GM12874 (cell line): ENCODE results near the gene TBC1D22A.

Source experiments
- CTCF ChIP-seq: IDR thresholded peaks from 2 replicates; pipeline ENCODE4 v1.5.1; 2011; ENCODE audit warnings: low read depth, mild to moderate bottlenecking, control low read depth, low read length, moderate library complexity; ENCODE audit not compliant: insufficient read depth

The TBC1D22A gene

GRCh38 chr22:47029244-47030074, 267.0 kb downstream of the TBC1D22A start:
- no peak for TF ChIP-seq CTCF

- no peak for TF ChIP-seq CTCF
Observed at GRCh38 chr22:47030143-47030661, 267.8 kb downstream of the TBC1D22A start.

GRCh38 chr22:47030881-47031627, 268.6 kb downstream of the TBC1D22A start:
- no peak for TF ChIP-seq CTCF

- no peak for TF ChIP-seq CTCF
Observed at GRCh38 chr22:47031628-47031915, 269.1 kb downstream of the TBC1D22A start.

GRCh38 chr22:47032091-47032943, 269.9 kb downstream of the TBC1D22A start:
- TF ChIP-seq CTCF = no peak

- no peak for TF ChIP-seq CTCF
Observed at GRCh38 chr22:47032956-47033647, 270.7 kb downstream of the TBC1D22A start.
